Measurements from ENCODE around the gene HECW1. TPM values are rescaled to one million over a fixed set of nuclear protein-coding genes. Genes with fewer than 3 reads are reported as not detected.

HECW1 gene
- total RNA-seq, 1 donor from 2014 or later: 0.11 TPM

DNA sequence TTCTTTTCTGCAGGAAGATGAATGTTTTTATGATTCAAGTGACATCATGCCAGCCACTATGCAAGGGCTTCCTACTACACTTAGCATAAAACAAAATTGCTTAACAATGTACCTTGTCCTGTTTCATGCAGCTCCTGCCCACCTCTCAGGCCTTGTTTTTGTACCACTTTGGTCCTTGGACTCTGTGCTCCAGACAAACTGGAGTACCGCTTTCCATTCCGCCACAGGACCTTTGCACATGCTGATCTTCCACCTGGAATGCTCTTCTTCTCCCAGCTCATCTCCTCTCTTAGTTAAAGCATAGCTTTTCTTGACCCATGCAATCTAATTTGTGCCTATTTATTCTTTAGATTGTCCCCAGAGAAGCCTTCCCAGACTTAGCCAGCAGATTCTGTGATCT is 393.0 kb downstream of the HECW1 start:
- H3K27me3 ChIP-seq: no peaks in the 10 kb centered on the region
- H3K4me2 ChIP-seq: no peak overlapping the region
- H3K4me3 ChIP-seq: no peak overlapping the region
- no peaks in the 10 kb centered on the region for H3K36me3 ChIP-seq
- peaks cover 3% of the 10 kb centered on the region for H3K4me1 Mint-ChIP-seq
- no peak overlapping the region for H3K27ac Mint-ChIP-seq
- H3K9me3 ChIP-seq (ENCODE audit: low read depth): no peaks in the 10 kb centered on the region
- H4K20me1 ChIP-seq (ENCODE audit: low read depth): no peaks in the 10 kb centered on the region
- H3K4me1 ChIP-seq: no peaks in the 10 kb centered on the region
- TF ChIP-seq, protein P1, sequence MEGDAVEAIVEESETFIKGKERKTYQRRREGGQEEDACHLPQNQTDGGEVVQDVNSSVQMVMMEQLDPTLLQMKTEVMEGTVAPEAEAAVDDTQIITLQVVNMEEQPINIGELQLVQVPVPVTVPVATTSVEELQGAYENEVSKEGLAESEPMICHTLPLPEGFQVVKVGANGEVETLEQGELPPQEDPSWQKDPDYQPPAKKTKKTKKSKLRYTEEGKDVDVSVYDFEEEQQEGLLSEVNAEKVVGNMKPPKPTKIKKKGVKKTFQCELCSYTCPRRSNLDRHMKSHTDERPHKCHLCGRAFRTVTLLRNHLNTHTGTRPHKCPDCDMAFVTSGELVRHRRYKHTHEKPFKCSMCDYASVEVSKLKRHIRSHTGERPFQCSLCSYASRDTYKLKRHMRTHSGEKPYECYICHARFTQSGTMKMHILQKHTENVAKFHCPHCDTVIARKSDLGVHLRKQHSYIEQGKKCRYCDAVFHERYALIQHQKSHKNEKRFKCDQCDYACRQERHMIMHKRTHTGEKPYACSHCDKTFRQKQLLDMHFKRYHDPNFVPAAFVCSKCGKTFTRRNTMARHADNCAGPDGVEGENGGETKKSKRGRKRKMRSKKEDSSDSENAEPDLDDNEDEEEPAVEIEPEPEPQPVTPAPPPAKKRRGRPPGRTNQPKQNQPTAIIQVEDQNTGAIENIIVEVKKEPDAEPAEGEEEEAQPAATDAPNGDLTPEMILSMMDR (IDR thresholded peaks at IDR 0.05): no peak
- TF ChIP-seq EZH2phosphoT487 (IDR thresholded peaks at IDR 0.05) (no peak), EZH2 (IDR thresholded peaks at IDR 0.05) (no peak)
- H3K27me3 Mint-ChIP-seq (ENCODE audit: insufficient read depth, low read depth): peaks cover 2% of the 10 kb centered on the region
- no peaks in the 10 kb centered on the region for H3K79me2 ChIP-seq (ENCODE audit: low read depth)
- no peaks in the 10 kb centered on the region for H3F3A ChIP-seq (ENCODE audit: low read depth)
- peaks cover 3% of the 10 kb centered on the region for H3K36me3 Mint-ChIP-seq
- DNase-seq (ENCODE audit: low spot score): no peak
- peaks cover 2% of the 10 kb centered on the region for H3K9me3 Mint-ChIP-seq
- H3K9ac ChIP-seq: no peak overlapping the region
- no peak overlapping the region for H3K27ac ChIP-seq
- no peak overlapping the region for H3K4me3 Mint-ChIP-seq
- no peak overlapping the region for H2AFZ ChIP-seq (replicated peaks)

DNA sequence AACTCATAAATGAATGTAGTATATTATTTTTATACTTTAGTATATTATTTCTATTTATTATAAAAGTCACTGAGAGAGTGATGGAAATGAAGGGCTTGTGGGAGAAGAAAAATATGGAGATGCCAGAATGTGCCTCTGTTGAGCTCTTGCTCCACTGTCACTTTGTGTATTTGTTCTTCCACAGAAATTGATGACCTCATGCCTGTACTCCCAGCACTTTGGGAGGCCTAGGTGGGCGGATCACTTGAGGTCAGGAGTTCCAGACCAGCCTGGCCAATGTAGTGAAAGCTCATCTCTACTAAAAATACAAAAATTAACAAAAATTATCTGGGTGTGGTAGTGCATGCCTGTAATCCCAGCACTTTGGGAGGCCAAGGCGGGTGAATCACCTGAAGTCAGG is 394.0 kb downstream of the HECW1 start:
- Histone ChIP-seq H2AFZ (replicated peaks) (no peak overlapping the region), H3K79me2 (ENCODE audit: low read depth) (no peaks in the 10 kb centered on the region), H3K4me1 (no peaks in the 10 kb centered on the region), H3F3A (ENCODE audit: low read depth) (no peaks in the 10 kb centered on the region), H3K9me3 (ENCODE audit: low read depth) (no peaks in the 10 kb centered on the region), H3K4me2 (no peak overlapping the region), H3K4me3 (no peak overlapping the region), H4K20me1 (ENCODE audit: low read depth) (no peaks in the 10 kb centered on the region), H3K9ac (no peak overlapping the region), H3K27ac (no peak overlapping the region), H3K27me3 (no peaks in the 10 kb centered on the region), H3K36me3 (no peaks in the 10 kb centered on the region)
- Mint-ChIP-seq H3K36me3 (peaks cover 3% of the 10 kb centered on the region), H3K4me3 (no peak overlapping the region), H3K27me3 (ENCODE audit: insufficient read depth, low read depth) (peaks cover 2% of the 10 kb centered on the region), H3K4me1 (peaks cover 9% of the 10 kb centered on the region), H3K27ac (no peak overlapping the region), H3K9me3 (peaks cover 2% of the 10 kb centered on the region)
- TF ChIP-seq, protein P1 (IDR thresholded peaks at IDR 0.05): no peak
- TF ChIP-seq EZH2 (IDR thresholded peaks at IDR 0.05) (no peak), EZH2phosphoT487 (IDR thresholded peaks at IDR 0.05) (no peak)
- DNase-seq (ENCODE audit: low spot score): no peak

DNA sequence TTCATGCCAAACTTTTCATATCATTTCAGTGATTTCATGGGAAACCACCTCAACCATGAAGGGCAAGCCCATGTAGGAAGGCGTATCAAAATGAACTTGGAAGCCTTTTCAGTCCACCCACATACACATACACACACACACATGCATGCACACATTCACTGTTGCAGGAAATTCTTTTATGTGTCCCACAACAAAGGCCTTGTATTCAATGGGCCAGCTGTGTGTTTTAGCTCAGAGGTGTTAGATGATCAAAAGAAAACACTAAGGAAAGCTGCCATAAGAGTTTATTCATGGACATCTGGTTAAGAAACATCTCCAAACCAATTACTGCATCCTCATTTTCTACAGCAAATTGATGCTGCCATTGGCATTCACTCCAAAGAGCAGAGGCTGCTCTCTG is 396.0 kb downstream of the HECW1 start:
- Histone ChIP-seq H3K36me3 (no peaks in the 10 kb centered on the region), H3K4me3 (no peak overlapping the region), H3K9me3 (ENCODE audit: low read depth) (no peaks in the 10 kb centered on the region), H4K20me1 (ENCODE audit: low read depth) (no peaks in the 10 kb centered on the region), H3K27me3 (no peaks in the 10 kb centered on the region), H3K27ac (no peak overlapping the region), H3K9ac (no peak overlapping the region), H3K4me1 (peaks cover 3% of the 10 kb centered on the region), H3F3A (ENCODE audit: low read depth) (no peaks in the 10 kb centered on the region), H2AFZ (replicated peaks) (no peak overlapping the region), H3K4me2 (no peak overlapping the region), H3K79me2 (ENCODE audit: low read depth) (no peaks in the 10 kb centered on the region)
- DNase-seq (ENCODE audit: low spot score): no peak
- H3K36me3 Mint-ChIP-seq: no peaks in the 10 kb centered on the region
- H3K27ac Mint-ChIP-seq: no peak overlapping the region
- TF ChIP-seq, protein P1 (IDR thresholded peaks at IDR 0.05): no peak
- TF ChIP-seq EZH2 (IDR thresholded peaks at IDR 0.05) (no peak), EZH2phosphoT487 (IDR thresholded peaks at IDR 0.05) (no peak)
- H3K4me1 Mint-ChIP-seq: peaks cover 23% of the 10 kb centered on the region
- H3K27me3 Mint-ChIP-seq (ENCODE audit: insufficient read depth, low read depth): peaks cover 2% of the 10 kb centered on the region
- H3K9me3 Mint-ChIP-seq: peaks cover 2% of the 10 kb centered on the region
- no peak overlapping the region for H3K4me3 Mint-ChIP-seq

Data from neural progenitor cell (in vitro differentiated cells).